Upper lobe of left lung (tissue), 4 donors: Measurements from ENCODE around the gene SP7.

Experiments used
- EP300 ChIP-seq, 4 donors: sonication (generic); formaldehyde crosslinking; IDR thresholded peaks; one replicate each; pipeline ENCODE4 v1.5.1; 2017; ENCODE audit warnings: antibody characterized with exemption in 4 of 4, control low read depth in 2 of 4
- POLR2AphosphoS5 ChIP-seq, 2 donors: sonication (generic); formaldehyde crosslinking; IDR thresholded peaks; one replicate each; pipeline ENCODE4 v1.5.1; 2017; ENCODE audit warnings: antibody characterized with exemption in 2 of 2
- TF ChIP-seq, protein P1 (sequence below), 6 experiments: fragments of 450-650 bp in 4 of 6; fragments of 200-600 bp in 2 of 6; sonication (generic) in 2 of 6; IDR thresholded peaks; one replicate each; pipeline ENCODE4 v1.5.1; 2016 to 2019; ENCODE audit warnings: antibody characterized with exemption in 6 of 6

DNA sequence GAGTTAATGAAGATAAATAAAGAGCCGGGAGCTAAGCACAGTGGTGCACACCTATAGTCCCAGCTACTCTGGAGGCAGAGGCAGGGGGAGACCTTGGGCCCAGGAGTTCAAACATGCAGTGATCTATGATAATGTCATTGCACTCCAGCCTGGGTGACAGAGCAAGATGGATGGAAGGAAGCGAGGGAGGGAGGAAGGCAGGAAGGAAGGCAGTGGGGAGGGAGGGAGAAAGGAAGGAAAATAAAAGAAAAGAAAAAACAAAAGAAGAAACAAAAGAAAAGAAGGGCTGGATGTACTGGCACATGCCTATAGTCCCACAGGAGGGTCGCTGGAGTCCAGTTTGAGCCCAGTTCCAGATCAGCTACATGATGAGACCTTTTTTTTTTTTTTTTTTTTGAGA, 19.0 kb upstream of the SP7 start:
- TF ChIP-seq, protein P1, sequence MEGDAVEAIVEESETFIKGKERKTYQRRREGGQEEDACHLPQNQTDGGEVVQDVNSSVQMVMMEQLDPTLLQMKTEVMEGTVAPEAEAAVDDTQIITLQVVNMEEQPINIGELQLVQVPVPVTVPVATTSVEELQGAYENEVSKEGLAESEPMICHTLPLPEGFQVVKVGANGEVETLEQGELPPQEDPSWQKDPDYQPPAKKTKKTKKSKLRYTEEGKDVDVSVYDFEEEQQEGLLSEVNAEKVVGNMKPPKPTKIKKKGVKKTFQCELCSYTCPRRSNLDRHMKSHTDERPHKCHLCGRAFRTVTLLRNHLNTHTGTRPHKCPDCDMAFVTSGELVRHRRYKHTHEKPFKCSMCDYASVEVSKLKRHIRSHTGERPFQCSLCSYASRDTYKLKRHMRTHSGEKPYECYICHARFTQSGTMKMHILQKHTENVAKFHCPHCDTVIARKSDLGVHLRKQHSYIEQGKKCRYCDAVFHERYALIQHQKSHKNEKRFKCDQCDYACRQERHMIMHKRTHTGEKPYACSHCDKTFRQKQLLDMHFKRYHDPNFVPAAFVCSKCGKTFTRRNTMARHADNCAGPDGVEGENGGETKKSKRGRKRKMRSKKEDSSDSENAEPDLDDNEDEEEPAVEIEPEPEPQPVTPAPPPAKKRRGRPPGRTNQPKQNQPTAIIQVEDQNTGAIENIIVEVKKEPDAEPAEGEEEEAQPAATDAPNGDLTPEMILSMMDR (IDR thresholded peaks at IDR 0.05) = no peak
- TF ChIP-seq EP300 (IDR thresholded peaks at IDR 0.05) = no peak
- no peak for TF ChIP-seq POLR2AphosphoS5 (IDR thresholded peaks at IDR 0.05)
